HG03095 (cell line): Measurements from ENCODE around the gene PWWP2B.

ENCODE experiments used
- ATAC-seq: cut with Tn5 transposase; IDR thresholded peaks from one replicate; pipeline ENCODE4 v1.9.1; 2021; ENCODE audit warnings: moderate library complexity; ENCODE audit not compliant: unreplicated experiment

PWWP2B gene

DNA sequence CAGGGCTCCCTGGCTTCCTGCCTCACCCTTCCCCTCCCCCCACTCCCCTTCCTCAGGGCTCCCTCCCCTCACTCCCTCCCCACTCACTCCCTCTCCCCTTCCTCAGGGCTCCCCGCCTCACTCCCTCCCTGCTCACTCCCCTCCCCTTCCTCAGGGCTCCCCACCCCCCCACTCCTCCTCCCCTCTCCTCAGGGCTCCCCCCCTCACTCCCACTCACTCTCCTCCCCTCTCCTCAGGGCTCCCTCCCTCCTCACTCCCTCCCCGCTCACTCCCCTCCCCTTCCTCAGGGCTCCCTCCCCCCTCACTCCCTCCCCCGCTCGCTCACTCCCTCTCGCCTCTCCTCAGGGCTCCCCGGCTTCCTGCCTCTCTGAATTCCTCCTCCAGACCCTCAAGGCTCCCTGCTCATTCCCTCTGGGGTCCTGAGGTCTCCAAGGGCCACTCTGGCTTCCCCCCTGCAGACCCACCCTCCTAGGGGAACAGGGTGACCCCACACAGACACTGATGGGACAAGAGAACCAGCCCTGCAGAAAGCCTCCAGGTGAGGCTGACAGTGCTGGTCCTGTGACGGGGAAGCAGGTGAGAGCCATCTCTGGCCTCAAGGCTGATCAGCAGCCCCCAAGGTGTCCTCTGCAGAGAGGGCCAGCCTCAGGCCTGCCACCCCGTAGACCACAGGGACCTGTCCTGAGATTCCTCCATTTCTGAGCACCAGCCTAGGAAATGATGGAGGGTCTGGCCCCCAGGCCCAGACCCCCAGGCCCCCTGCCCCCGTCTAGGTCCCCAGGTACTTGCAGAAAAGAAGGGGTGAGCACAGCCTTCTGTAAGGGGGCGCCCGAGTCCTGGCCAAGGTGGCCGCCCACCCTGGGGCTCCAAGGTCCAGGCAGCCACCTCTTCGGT, 47.2 kb downstream of the PWWP2B start:
- no peak for ATAC-seq

DNA sequence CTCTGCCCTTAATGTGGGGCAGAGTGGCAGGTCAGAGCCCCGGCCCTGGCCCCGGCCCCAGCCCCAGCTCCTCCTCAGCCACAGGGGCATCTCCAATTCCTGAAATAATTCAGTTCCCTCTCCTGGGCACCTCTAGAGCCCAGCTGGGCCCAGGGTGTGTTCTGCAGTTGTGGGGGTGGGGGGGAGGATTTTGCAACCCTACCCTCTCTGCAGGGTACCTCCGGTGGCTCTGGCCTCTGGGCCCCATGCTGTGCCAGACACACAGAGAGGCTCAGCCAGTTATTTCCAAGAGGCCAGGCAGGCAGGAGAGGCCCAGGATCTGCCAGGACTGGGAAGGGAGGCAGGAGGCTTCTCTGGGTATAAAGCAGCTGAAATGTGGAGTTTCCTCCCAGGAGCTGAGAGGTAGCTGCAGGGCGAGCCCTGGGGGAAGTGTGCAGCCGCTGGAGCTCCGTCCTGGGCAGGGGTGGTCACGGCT, 47.9 kb downstream of the PWWP2B start:
- ATAC-seq, result no peak

DNA sequence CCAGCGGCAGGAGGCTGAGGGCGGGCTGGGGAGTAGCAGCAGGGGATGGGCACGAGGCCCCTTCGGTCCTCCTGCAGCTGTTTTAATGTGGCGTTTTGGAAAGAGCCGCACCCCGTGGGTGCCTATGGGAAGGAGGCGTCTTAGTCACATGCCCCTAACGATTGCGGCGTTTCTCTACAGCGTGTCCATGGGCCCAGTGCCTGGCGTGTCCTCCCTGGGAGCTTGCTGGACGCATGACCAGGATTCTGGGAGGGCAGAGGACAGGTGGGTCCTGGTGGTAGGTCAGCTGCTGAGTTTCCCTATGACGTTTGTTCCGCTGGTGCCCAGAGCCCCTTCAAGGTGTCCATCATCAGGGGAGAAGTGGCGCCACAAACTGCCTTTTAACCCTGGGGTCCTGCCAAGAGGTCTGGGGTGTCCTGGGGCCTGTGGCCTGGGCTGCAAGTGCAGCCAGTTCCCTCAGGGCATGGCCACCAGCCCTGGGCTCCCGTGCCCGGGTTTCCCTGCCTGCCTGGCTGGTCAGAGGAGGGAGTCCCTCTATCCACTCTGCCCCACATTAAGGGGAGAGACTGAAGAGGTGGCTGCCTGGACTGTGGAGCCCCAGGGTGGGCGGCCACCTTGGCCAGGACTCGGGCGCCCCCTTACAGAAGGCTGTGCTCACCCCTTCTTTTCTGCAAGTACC, 48.7 kb downstream of the PWWP2B start:
- ATAC-seq, result no peak

DNA sequence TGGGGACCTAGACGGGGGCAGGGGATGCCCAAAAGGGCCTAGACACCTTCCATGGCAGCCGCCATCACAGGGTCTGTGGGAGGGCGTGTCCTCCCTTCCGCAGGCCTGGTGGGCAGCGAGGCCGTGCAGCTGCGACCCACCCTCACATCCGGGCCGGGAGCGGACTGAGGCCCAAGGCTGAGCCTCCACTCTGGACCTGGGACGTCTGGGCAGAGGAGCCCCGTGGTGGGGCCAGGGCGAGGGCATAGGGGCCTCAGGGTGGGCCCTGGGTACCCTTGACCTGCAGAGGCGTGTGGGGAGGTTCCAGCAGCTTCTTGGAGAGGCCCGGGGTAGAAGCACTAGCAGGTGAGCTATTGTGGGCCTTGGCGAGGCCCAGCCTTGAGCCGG, 49.2 kb downstream of the PWWP2B start:
- no peak for ATAC-seq

DNA sequence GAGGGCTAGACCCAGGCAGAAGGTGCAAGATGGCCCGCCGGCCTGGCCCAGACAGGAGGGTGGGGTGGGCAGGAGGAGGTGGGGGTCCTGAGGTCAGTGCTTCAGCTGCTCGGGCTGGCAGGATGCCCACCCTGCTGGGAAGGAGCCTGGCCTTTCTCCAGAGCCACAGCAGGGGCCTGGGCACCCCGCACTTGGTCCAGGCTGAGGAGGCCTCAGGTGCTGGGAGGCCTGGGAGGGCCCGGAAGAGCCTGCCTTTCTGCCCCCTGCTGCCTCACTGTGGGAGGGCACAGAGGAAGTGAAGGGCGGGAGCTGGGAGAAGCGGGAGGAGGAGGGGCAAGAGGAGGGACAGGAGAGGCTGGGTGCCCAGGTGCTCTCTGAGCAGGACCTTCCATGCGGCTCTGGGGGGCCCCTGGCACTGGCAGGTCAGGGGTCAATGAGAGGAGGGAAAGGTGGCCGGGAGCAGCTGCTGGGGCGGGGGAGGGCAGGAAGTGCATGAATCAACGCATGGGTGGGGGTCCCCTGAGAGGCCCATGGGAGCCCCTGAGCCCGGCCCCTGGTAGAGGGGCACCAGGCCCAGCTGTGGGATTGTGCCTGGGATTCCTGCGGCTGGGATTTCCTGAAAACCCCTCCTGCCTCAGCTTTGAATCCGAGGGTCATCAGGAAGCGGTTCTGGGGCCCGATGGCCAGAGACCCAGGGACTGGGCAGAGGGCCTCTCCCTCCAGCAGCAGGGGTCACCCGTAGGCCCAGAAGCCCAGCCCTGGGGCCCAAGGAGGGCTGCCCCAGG, 49.9 kb downstream of the PWWP2B start:
- ATAC-seq, result peak; percentile 36

DNA sequence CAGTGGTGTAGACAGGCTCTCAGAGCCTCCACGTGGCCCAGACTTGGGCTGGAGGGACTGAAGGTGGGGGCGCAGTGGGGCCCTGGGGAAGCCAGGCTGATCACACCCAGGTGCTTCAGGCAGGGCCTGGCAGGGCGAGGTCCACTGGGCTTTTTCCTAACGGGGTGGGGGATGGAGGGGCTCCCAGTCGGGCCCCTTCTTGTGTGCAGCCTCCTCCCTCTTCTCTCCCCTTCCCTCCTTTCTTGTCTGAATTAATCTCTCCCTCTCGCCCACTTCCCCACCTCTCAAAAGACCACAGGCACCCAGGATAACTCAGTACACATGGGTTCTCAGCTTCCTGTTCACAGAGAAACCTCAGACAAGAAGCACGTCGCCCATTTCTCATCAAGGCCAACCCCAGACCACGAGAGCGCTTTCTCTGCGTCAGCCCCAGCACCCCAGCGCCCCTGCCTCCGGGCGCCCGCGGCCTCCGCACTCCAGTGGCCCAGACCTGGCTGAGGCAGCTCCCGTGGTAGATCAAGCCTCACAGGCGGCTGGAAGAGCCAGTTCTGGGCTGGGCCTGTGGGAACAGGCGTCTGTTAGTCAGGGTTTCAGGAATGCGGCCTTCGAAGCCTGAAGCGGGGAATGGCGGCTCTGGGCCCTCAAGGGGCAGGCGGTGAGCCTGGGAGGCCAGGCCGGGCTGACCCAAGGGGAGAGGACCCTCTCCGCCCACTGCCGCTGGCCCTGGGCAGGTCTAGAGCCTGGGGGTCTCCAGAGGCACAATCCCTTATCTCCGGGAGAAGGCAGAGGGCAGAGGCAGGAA, 50.6 kb downstream of the PWWP2B start:
- no peak for ATAC-seq

DNA sequence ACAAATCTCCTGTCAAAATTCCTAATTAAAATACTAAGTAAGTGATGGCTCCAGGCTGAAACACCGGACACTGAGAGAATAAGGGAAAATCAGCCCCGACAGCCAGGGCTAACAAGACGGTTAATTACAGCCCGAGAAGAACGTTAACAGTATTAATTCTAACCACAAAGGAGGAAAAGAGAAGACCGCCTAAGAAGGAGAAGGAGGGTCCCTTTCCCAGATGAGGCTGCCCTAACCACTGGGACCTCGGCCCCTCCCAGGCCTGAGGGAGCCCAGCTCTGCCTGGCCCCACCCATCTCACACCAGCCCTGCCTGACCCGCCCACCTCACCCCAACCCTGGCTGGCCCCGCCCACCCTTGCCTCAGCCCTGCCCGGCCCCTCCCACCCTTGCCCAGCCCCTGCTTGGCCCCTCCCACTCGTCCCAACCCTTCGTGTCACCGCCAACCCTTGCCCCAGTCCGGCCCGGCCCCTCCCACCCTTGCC, 51.3 kb downstream of the PWWP2B start:
- no peak for ATAC-seq

DNA sequence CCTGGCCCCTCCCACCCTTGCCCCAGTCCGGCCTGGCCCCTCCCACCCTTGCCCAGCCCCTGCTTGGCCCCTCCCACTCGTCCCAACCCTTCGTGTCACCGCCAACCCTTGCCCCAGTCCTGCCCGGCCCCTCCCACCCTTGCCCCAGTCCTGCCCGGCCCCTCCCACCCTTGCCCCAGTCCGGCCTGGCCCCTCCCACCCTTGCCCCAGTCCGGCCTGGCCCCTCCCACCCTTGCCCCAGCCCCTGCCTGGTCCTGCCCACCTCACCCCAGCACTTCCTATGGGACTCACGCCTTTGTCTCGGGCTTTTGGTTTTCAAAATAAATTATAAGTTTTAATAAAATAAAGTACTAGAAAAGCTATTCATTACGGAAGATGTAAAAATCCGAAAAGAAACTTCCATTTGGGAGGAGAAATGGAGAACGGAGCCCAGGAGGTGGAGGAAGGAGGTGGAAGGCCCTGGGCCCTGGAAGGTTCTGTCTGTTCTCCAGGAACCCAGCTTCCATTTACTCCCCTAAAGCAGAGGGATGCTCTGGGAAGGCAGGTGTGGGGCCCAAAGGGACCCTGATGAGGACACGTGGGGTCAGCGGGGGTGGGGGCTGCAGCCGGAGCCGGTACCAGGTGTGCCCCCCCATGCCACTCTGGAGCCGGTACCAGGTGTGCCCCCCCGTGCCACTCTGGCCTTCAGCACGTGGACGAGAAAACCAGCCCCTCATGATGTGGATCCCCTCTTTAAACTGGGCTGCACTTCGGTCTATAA, 52.2 kb downstream of the PWWP2B start:
- no peak for ATAC-seq

DNA sequence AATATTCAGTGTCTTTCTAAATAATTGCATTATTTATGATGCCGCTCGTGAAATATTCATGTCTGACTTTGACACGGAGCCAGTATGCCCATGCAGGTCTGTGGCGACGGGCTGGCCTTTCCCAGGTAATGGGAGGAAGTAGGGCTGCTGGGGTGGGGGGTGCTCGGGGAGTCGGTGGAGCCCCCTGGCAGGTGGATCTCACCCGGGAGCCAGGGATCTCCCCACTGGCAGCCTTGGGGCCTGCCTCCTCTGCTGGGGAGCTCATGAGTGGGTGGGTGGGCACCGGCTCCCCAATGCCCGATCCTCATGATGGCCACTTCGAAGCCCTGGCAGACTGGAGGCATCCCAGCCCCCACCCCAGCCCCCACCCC, 52.8 kb downstream of the PWWP2B start:
- no peak for ATAC-seq

DNA sequence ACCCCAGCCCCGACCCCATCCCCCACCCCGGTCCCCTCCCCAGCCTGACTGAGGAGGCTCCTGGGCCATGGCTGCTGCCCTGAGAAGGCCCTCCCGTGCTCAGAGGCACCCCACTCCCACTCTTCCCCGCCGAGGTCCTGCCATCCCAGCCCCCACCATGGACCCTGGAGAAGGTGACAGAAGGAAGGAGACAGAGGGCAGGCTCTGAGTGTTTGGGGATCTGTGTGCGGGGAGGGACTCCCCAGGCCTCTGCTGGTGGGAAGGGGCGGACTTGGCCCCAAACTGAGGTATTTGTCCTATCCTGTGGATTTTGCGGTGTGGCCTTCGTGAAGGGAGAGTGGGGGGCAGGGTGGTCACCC, 53.4 kb downstream of the PWWP2B start:
- ATAC-seq, result no peak

DNA sequence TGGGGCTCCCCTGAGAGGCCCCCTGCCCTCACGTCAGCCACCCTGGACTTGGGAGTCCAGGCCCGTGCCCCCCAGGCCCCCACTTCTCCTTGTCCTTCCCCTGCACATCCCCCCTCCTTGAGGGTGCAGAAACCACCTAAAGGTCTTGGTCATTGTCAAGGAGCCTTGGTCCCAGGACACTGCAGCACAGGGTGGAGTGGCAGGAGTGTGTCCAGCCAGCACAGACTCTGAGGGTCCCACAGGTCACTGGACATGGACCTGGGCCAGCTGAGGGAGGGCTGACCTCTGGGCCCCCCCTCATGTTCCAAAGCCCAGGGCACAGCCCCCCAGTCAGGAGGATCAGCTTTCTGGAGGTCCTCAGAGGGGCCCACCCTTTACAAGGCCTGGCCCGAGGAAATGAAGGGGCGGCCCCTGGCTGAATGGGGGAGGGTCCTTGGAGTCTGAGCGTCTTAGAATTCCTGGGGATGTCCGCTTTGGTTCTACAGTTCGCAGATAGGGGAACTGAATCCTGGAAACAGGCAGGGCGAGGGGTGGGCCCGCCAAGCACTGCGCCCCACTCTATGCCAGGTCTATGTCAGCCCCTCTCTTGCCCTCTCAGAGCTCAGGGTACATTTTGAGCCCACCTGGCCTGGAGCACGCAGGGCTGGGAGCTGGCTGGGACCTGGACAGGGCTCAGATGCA, 54.0 kb downstream of the PWWP2B start:
- no peak for ATAC-seq

DNA sequence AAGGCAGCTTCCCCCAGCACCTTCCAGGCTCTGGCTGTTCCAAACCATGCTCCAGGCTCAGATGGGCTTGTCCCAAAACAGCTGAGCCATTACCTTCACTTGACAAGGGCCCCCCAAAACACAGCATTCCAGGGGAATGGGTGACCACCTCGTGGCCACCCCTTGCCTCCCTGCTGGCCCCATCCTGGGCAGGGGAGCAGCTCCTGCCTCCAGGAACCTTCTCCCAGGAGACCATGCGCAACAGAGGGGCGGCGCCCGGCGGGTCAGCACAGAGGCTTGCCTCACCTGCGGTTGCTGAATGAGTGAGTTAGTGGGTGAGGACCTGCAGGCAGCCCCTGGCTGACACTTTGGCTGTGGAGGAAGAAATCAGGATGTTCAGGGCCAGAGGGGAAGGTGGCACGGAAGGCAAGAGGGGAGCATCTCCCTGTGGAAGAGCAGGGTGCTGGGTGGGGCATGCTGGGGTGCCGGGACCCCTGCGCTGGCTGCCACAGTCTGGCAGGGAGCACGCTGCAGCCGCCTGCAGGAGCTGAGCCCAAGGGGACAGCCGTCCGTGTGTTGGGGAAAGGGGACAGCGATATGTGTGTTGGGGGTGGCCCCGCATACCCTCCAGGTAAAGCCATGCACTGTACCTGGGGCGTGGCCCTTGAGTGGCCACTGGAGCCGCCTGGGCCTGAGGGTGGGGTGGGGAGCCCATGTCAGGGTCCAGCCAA, 54.7 kb downstream of the PWWP2B start:
- no peak for ATAC-seq

DNA sequence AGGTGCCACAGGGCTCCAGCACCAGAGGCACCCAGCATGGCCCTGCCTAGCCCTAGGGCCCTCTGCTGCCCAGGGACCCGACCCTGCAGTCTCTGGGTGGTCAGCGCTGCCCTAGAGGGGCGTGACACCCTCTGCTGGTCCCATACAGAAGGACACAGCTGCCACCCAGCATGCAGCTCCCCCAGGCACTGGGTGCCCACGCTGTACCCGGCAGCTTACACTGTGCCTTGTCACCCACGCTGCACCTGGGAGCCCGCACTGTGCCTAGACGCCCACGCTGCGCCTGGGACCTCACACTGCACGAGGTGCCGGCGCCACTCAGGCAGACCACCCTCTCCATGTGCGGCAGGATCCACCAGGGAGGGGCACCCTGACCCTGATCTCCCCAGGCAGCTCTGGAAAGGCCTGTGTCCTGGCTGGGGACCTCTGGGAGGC, 55.2 kb downstream of the PWWP2B start:
- ATAC-seq, result no peak

DNA sequence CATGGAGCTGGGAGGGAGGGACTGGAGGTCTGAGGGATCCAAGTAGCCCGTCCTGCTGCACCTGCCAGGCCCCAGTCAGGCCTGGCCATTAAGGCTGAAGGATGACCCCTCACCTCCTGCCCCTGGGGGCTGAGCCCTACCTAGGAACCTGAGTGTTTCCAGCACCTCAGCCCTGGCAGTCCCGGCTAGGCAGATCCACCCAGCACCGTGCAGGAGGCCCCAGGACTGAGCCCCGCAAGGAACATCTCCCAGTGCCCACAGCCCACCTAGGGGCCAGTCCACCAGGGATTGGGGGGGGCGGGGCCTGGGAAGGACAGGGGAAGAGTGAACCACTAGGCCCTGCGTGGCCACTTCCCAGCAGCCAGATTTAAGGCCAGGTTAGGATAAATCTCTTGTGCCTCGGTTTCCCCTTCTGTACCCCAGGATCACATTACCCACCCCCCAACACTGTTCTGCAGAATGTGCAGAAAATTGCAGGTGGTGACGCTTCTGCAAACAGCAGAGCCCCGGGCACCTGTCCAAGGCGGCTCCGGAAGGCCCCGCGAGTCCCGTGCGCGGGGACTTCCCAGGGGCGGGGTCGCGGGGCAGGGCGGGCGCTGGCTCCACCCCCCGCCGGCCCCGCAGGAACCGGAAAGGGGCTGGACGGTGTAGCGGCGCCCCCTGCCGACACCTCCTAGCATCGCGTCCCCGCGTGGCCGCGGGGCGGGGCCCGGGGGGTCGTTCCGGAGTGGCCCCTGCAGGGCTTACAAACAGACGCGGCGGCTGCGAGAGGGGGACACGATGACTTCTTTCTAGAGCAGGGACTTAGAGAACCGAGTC, 55.9 kb downstream of the PWWP2B start:
- ATAC-seq, result peak; percentile 78

DNA sequence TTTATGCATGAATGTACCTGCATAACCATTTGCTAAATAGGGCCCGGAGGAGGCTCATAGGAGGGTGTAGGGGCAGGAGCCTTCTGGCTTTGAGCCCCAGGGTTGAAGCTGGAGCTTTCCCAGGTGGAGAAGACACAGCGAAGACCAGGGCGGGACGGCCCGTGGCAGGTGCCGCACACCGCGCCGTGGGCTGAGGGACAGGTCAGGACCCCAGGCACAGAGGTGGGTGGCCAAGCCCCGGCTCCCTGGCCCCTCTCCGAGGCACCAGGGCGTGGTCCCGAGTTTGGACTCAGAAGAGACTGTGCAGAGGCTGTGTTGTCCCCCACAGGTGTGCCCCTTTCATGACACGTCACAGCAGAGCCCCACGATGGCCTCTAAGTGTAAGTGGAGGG, 56.5 kb downstream of the PWWP2B start:
- no peak for ATAC-seq

DNA sequence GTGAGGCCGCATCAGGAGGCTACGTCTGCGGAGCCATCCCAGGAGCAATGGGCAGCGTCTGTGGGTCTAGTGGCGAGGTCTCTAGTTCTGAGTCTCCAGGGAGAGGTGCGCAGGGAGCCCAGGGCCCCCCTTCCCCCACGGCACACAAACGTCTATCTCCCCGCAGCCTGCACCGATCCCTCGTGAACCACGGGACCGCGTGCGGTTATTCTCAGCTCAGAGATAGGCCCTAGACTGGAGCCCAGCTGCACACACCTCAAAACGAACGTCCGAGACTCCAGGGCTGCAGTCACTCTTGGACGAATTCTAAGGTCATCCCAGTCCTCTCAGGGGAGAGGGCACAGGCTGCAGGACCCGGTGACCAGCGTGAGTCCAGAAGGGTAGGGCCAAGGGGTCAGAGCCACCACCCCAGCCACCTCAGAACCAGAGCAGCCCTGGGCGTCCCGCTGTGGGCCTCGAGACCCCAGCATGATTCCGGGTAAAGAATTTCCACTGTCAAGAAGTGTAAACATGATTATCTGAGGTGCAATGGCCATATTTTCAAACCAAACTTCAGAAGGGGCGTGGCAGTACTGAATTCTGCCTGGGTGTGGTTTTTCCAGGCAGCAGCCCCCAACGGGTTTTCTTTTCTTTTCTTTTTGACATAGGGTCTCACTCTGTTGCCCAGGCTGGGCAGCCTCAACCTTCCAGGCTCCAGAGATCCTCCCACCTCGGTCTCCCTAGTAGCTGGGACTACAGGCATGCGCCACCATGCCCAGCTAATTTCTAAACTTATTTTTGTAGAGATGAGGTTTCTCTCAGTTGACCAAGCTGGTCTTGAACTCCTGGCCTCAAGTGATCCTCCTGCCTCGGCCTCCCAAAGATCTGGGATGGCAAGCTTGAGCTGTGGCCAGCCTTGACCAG, 57.5 kb downstream of the PWWP2B start:
- ATAC-seq, result no peak

DNA sequence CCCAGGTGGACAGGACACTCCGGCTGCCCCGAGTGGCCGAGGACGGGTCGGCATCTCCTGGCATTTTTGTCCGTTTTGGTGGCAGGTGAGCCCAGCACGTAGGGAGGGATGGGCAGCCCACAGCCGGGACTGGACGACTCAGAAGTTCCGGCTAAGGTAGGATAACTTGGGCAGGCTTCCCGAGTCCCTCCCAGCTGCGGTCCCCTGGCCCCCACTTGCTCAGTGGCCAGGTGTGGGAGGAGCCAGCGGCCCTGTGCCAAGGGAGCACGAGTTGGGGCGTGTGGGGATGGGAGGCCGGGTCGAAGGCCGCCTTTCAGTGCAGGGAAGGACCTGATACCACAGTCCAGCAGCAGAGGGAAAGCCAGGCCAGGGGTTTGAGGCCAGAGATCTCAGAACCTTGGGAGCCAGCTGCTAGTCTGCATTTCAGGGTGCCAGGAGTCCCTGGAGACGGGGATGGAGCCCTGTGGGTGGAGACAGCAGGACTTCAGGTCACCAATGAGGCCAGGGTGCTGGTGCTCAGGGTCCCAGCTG, 58.5 kb downstream of the PWWP2B start:
- ATAC-seq, result no peak
